Activated CD4-positive, alpha-beta T cell treated with anti-CD3 and anti-CD28 coated beads, Interleukin-2, Interleukin-6, amounts not matched to agents 100 ng/mL and 50 ng/mL, durations not matched to agents 16 hours and 8 hours (primary cell): ENCODE results near the gene MAZ.
"Not testable (repeated sequence)": the region's sequence is repeated elsewhere in the genome, so short reads cannot be mapped to it uniquely, and the experiment has no call there.

Source experiments
- DNase-seq: peaks from one replicate; pipeline ENCODE4 v3.0.0-alpha.2; 2020

The MAZ gene

GRCh38 chr16:29825145-29826044 is 19.1 kb downstream of the MAZ start:
- peak; percentile 87 for DNase-seq

GRCh38 chr16:29826342-29826695 is 20.0 kb downstream of the MAZ start:
- DNase-seq, result no peak

GRCh38 chr16:29830774-29831173 is 24.4 kb downstream of the MAZ start:
- DNase-seq, result no peak

GRCh38 chr16:29831490-29831889 is 25.2 kb downstream of the MAZ start:
- no peak for DNase-seq

GRCh38 chr16:29833219-29833618 is 26.9 kb downstream of the MAZ start:
- not testable (repeated sequence) for DNase-seq

GRCh38 chr16:29834079-29834478 is 27.8 kb downstream of the MAZ start:
- DNase-seq, result no peak

- DNase-seq, result no peak
Measured at GRCh38 chr16:29835926-29836325, 29.6 kb downstream of the MAZ start.

- no peak for DNase-seq
Measured at GRCh38 chr16:29836623-29837022, 30.3 kb downstream of the MAZ start.

GRCh38 chr16:29837841-29838240 is 31.5 kb downstream of the MAZ start:
- DNase-seq, result no peak

GRCh38 chr16:29839822-29840221 is 33.5 kb downstream of the MAZ start:
- no peak for DNase-seq

GRCh38 chr16:29840240-29840639 is 33.9 kb downstream of the MAZ start:
- no peak for DNase-seq

GRCh38 chr16:29841631-29842030 is 35.3 kb downstream of the MAZ start:
- no peak for DNase-seq

GRCh38 chr16:29842732-29843346 is 36.5 kb downstream of the MAZ start:
- DNase-seq, result no peak

GRCh38 chr16:29843931-29844330 is 37.6 kb downstream of the MAZ start:
- no peak for DNase-seq

GRCh38 chr16:29844575-29845331 is 38.4 kb downstream of the MAZ start:
- no peak for DNase-seq

- DNase-seq, result no peak
Measured at GRCh38 chr16:29845656-29846055, 39.3 kb downstream of the MAZ start.

GRCh38 chr16:29848420-29849297 is 42.3 kb downstream of the MAZ start:
- DNase-seq, result peak; percentile 89

- DNase-seq, result no peak
Measured at GRCh38 chr16:29849505-29849904, 43.2 kb downstream of the MAZ start.

GRCh38 chr16:29850998-29851397 is 44.7 kb downstream of the MAZ start:
- no peak for DNase-seq

- DNase-seq, result no peak
Measured at GRCh38 chr16:29852654-29853053, 46.3 kb downstream of the MAZ start.

- no peak for DNase-seq
Measured at GRCh38 chr16:29854520-29855100, 48.3 kb downstream of the MAZ start.

- DNase-seq, result no peak
Measured at GRCh38 chr16:29857133-29857760, 50.9 kb downstream of the MAZ start.
